ENCODE results near the gene DUSP1.

Gene DUSP1

GRCh38 chr5:172741206-172741582 is 29.8 kb downstream of the DUSP1 start:
- DNase-seq, result no peak

GRCh38 chr5:172740428-172741205 is 30.4 kb downstream of the DUSP1 start:
- DNase-seq, result no peak

DNA sequence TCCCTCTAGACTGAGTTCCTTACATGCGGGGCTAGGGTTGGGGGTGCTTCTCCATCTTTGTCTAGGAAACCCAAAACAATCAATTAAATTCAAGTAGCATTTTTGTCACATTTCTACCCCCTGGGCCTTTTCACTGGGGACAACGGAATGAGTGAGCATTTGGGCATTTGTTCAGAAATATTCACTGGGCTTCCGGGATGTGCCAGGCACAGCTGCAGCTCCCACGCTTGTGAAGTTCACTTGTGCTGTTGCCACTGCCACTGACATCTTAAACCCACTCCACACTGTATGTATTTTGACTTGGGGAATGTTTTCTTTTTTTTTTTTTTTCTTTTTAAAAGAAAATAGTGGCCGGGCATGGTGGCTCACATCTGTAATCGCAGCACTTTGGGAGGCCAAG is 31.6 kb downstream of the DUSP1 start:
- DNase-seq, result no peak

DNA sequence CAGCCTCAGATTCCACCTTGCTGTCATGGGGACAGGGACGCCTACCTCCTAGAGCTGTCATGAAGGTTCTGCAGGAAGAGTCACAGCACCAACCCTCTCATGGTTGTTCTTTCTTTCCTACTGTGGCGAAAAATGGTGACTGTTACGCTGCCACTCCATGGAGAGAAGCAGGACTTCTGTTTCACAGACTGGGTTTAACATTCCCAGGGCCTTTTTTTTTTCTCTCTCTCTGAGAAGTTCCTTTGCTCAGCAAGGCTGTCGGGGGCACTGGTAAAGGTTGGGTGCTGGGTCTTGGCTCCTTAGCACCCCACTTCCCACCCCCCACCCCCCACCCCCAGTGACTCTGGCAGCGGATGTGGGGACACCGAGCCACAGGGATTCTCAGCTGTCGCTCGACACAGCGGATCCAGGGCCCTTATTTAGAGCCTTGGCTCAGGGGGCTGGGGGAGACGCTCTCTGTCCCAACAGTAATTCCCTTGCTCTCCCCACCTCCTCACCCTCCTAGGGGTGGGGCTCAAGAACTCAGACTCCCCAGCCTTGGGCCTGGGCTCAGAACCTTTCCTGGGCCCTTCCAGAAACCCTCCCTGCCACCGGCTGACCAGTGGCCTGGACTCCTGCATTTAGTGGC is 34.4 kb downstream of the DUSP1 start:
- DNase-seq, result no peak

DNA sequence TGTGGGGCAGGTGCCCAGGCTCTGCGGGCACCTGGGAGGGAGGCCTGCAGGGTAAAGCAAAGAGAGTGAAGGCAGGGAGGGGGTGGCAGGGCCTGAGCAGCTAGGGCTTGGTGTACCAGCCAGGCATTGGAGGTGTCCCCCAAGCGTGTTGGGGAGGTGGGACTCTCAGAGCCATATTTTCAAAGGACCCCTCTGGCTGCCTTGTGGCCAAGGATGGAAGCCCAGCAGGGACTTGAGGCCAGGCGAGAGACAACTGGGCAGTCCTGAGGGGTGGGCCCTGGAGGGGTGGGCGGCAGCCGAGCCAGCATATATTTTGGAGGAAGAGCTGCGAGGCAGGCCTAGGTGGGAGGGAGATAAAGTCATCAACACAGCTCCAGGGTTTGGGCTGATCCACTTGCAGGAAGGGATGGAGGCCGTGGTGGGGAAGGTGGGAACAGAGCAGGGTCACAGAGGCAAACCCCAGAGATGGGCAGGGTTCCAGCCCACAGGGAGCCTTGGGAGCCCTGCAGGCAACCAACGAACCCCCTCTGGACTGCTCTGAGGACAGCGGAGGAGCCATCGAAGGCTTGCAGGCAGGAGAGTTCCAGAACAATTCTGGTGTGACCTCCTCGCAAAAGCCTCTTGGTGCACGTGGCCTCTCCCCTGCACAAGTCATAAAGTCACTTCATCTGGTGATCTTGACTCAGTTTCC is 35.7 kb downstream of the DUSP1 start:
- DNase-seq, result no peak

DNA sequence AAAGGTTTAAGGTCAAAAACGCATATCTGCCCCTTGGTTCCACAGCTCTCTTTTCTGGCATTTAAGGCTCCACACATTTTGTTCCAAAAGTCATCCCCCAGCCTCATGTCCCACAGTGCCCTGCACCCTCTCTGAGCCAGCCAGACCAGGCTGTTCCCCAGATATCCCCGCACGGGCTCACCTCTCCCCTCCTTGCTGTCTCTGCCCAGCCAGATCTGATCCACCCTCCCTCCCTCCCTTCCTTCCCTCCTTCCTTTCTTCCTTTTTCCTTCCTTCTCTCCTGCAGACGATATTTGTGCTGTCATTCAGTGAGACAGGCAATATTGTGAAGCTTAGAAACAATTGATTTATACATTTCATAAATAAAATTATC is 37.0 kb downstream of the DUSP1 start:
- DNase-seq, result no peak

DNA sequence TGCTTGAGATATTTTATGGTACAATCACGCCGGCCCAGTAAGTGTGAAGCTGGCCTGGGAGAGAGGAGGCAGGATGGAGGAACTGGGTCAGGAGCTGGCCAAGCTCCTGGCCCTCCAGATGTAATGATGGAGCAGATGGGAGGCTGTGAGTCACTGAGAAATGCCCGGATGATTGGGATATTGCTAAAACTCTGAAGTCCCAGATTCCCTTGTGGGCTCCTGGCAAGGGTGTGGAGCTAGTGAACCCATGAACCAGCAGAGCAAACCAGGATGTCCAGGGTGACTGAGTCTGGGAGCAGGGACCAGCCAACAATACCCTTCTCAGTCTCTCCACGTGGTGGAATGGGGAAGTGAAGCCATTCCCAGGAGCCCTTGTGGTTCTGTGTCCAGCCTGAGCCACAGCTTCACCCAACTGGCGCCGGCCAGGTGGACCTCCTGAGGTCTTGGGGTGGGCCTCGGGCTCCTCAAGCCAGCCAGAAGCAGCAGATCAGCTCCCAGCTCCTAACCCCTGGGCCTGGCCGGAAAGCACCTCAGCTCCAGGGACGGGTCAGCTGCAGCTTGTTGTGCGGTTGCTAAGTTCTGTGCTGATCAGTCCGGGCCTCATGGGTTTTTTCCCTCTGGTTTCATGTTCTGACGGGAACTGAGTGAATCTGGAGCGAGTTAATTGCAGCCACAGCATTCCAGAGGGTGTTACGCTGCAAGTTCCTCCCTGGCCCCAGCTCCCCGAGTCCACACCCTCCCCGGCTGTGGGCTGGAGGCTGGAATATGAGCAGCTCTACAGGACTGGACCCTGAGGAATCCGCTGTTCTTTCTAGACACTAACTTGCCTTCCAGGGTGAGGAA is 37.6 kb downstream of the DUSP1 start:
- DNase-seq, result no peak

GRCh38 chr5:172732201-172732865 is 38.7 kb downstream of the DUSP1 start:
- DNase-seq, result no peak

- no peak for DNase-seq
Observed at GRCh38 chr5:172731680-172732074, 39.3 kb downstream of the DUSP1 start.

- no peak for DNase-seq
Observed at GRCh38 chr5:172730981-172731679, 39.9 kb downstream of the DUSP1 start.

- DNase-seq, result no peak
Observed at GRCh38 chr5:172730222-172730621, 40.8 kb downstream of the DUSP1 start.

- DNase-seq, result no peak
Observed at GRCh38 chr5:172729588-172729987, 41.4 kb downstream of the DUSP1 start.

- no peak for DNase-seq
Observed at GRCh38 chr5:172728481-172729241, 42.3 kb downstream of the DUSP1 start.

- DNase-seq, result no peak
Observed at GRCh38 chr5:172727551-172727950, 43.4 kb downstream of the DUSP1 start.

- no peak for DNase-seq
Observed at GRCh38 chr5:172726966-172727365, 44.0 kb downstream of the DUSP1 start.

DNA sequence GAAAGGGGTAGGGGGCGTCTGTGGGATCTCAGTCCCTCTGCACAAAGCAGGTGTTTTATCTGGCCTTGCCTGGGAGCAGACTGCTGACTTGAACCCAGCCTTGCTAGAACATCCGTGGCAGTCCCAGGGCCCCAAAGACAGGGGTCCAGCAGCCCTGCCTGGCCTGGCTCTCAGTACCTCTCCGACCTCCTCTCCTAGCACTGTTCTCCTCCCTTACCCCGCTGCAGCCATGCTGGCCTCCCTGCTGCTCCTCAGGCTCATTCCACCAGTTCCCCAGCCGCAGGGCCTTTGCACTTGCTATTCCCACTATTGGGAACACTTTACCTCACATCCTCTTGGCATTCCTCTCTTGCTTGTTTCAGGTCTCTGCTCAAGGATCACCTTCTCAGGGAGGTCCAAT is 45.2 kb downstream of the DUSP1 start:
- no peak for DNase-seq

DNA sequence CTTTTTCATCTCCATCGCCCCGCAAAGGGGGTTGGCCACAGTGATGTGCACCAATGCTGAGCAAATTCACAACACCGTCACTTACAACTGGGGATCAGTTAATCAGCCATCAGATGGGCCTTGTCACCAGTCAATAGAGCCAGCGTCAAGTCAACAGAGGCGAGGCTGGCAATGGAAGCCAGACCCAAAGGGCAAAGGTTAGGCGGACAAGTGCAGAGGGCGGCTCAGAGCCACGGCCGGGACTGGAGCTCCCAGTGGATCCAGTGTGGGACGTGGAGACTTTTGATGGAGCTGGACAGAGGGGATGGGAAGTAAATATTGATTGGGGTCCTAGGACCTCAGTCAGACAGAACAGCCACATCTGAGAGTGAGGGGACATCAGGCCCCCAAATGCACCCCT is 45.7 kb downstream of the DUSP1 start:
- no peak for DNase-seq

GRCh38 chr5:172724242-172725183 is 46.5 kb downstream of the DUSP1 start:
- no peak for DNase-seq

- no peak for DNase-seq
Observed at GRCh38 chr5:172723508-172723907, 47.5 kb downstream of the DUSP1 start.

- DNase-seq, result no peak
Observed at GRCh38 chr5:172722327-172722815, 48.6 kb downstream of the DUSP1 start.

Measured in DMS153 (cell line).